GM12865 (cell line): ENCODE data around the gene PGS1.
A peak's percentile ranks its signal among the peaks of the same experiment; 100 is the strongest.
"Not testable (repeated sequence)": the region's sequence is repeated elsewhere in the genome, so short reads cannot be mapped to it uniquely, and the experiment has no call there.

Experiments
- DNase-seq: peaks from one replicate; pipeline ENCODE4 v3.0.0; 2010; ENCODE audit warnings: low read depth
- H3K4me3 ChIP-seq: 2 replicates; pipeline ENCODE4 v1.5.1; 2011; ENCODE audit warnings: mild to moderate bottlenecking, low read depth, low read length, control low read depth
- TF ChIP-seq, protein P1 (sequence below): IDR thresholded peaks from 2 replicates; pipeline ENCODE4 v1.5.1; 2011; ENCODE audit warnings: low read length, control low read depth, low read depth, inconsistent platforms; ENCODE audit not compliant: insufficient read depth; ENCODE audit errors: missing control alignments

PGS1 gene, protein sequence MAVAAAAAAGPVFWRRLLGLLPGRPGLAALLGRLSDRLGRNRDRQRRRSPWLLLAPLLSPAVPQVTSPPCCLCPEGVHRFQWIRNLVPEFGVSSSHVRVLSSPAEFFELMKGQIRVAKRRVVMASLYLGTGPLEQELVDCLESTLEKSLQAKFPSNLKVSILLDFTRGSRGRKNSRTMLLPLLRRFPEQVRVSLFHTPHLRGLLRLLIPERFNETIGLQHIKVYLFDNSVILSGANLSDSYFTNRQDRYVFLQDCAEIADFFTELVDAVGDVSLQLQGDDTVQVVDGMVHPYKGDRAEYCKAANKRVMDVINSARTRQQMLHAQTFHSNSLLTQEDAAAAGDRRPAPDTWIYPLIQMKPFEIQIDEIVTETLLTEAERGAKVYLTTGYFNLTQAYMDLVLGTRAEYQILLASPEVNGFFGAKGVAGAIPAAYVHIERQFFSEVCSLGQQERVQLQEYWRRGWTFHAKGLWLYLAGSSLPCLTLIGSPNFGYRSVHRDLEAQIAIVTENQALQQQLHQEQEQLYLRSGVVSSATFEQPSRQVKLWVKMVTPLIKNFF

DNA sequence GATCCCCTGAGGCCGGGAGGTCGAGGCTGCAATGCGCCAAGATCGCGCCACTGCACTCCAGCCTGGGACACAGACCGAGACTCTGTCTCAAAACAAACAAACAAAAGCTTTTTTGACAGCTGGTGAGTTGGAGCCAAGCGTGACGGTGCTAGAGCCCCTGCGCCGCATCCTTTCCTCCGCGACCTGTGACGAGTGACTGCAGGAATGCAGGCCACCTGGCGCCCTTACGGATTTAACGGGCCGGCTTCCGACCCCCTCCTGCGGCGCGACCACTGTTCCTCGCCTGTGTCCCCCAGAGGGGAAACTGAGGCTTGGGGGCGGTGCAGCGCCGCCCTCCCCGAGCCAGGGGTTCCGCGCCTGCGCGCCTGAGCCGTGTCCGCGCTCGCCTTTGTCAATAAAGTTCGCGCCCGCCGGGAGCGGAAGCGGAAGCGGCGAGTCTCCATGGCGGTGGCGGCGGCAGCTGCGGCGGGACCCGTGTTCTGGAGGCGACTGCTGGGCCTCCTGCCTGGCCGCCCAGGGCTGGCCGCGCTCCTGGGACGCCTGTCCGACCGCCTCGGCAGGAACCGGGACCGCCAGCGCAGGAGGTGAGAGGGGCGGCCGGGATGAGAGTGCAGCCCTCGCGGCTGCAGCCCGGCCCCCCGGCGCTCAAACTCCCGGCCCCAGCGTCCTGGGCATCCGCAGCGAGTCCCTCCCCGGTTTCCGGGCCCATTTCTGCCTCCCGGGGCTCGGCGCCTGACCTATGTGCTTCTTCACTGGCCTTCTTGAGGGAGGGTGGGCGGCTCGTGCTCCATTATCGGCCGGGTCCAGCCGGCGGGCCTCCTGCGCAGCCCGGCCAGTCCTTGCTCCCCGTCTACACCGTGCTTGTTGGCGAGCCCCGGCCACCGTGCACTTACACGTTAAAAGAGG lies at the start of gene PGS1:
TSS of gene PGS1 (plus strand) at position 425 of the 906 bp plus-strand sequence. CDS start at position 442, 17 bp downstream.
- TF ChIP-seq, protein P1, sequence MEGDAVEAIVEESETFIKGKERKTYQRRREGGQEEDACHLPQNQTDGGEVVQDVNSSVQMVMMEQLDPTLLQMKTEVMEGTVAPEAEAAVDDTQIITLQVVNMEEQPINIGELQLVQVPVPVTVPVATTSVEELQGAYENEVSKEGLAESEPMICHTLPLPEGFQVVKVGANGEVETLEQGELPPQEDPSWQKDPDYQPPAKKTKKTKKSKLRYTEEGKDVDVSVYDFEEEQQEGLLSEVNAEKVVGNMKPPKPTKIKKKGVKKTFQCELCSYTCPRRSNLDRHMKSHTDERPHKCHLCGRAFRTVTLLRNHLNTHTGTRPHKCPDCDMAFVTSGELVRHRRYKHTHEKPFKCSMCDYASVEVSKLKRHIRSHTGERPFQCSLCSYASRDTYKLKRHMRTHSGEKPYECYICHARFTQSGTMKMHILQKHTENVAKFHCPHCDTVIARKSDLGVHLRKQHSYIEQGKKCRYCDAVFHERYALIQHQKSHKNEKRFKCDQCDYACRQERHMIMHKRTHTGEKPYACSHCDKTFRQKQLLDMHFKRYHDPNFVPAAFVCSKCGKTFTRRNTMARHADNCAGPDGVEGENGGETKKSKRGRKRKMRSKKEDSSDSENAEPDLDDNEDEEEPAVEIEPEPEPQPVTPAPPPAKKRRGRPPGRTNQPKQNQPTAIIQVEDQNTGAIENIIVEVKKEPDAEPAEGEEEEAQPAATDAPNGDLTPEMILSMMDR, result no peak
- H3K4me3 ChIP-seq, result peak within 1 kb of the TSS; percentile 68
- peak; percentile 86 for DNase-seq

GRCh38 chr17:78329263-78330059 lies 49.0 kb upstream of the PGS1 start:
- DNase-seq, result no peak
- H3K4me3 ChIP-seq, result no peak overlapping the region

DNA sequence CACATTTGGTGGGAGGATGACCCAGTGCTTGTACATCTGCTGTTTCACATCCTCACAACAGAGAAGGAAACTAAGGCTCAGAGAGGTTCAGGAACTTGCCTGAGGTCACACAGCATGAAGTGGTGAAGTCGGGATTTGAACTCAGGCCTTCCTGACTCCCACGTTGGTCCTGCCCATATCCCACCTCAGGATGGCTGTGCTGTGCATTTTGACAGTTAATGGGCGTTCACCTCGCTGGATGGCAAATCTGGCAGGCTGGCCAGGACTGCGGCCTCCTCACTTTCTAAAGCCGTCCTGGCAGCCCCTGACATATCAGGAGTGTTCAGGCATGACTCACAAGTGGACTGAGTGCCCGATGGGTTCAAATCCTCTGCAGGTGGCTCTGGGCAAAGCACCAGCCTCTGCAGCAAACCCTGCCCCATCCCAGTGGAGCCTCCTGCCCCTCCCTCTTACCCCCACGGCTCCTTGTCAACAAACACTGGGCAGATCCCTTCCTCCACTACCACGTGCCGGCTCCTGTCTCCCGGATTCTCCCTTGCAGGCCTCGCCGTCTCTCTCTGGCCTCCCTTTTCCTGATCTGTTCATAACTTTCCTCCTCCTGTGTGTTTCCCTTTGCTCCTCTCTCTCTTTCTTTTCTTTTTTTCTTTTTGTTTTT lies 47.8 kb upstream of the PGS1 start:
- TF ChIP-seq, protein P1, result no peak
- DNase-seq, result no peak

More at GRCh38 chr17:78329263-78330059, 49.0 kb upstream of the PGS1 start:
- TF ChIP-seq, protein P1, result no peak

GRCh38 chr17:78331355-78331754 lies 47.1 kb upstream of the PGS1 start:
- H3K4me3 ChIP-seq, DNase-seq: not testable (repeated sequence)

More for the DNA sequence above, 47.8 kb upstream of the PGS1 start:
- H3K4me3 ChIP-seq, result no peak overlapping the region

DNA sequence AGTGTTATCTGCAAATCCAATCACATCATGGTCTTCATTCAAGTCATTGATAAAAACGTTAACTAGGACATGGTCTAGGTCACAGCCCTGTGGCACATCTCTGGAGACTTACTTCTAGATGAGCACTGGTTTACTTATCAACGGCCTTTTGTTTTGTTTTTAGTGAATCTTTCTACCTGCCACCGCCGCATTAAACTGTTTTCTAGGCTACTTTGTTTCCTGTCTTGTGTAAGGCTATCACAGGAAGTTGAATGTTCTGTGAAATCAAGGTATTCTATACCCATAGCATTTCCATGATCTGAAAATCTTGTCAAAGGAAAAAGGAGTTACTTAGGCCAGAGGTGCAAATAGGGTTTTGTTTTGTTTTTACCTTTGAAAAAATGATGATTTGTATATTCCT lies 45.5 kb upstream of the PGS1 start:
- no peak for DNase-seq
- TF ChIP-seq, protein P1, result no peak
- no peak overlapping the region for H3K4me3 ChIP-seq

GRCh38 chr17:78335209-78335608 lies 43.2 kb upstream of the PGS1 start:
- TF ChIP-seq, protein P1, result no peak
- no peak for DNase-seq
- H3K4me3 ChIP-seq, result no peak overlapping the region
